ENCODE data around the gene ZNF503.

ZNF503 gene

GRCh38 chr10:75431180-75432111 lies 29.9 kb upstream of the ZNF503 start, which contains the start of gene LRMDA:
TSS of gene LRMDA (plus strand) at chr10:75431624.
- DNase-seq: no peak

DNA sequence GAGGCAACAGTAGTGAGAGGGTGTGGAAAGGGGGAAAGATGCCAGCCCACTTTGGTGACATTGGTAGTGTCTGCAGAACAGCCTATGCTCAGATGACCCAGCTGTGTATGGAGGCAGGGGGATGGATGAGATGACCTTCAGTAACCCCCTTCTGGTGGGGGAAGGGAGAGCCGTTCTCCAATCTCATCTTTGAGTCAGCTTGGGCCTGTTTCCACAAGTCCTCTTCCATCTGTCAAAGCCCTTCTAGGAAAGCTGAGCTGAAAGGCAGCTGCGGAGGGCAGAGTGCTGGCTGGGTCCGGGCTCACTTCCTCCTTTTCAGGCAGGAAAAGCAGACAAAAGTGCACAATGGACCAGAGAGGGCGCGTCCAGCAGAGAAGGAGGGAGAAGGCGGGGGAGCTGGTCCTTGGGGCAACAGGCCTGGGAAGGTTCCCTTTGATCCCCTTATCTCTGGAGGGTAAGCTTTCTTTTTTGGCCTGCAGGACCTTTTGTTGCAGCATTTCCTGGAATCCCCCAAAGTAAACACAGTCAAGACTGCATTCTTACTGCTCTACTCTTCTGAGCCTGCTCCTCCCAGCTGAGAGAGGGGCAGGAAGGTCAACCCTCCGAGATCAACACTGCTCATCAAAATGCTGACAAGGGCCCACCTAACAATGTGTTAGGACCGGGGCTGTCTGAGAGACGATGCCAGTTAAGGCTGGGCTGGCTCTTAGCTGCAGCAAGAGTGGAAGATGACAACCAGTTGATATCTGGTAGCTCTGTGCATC lies 28.6 kb upstream of the ZNF503 start:
- no peak for DNase-seq

GRCh38 chr10:75429159-75429827 lies 27.7 kb upstream of the ZNF503 start:
- no peak for DNase-seq

GRCh38 chr10:75428434-75429158 lies 27.0 kb upstream of the ZNF503 start:
- DNase-seq: no peak

GRCh38 chr10:75427951-75428350 lies 26.4 kb upstream of the ZNF503 start:
- no peak for DNase-seq

DNA sequence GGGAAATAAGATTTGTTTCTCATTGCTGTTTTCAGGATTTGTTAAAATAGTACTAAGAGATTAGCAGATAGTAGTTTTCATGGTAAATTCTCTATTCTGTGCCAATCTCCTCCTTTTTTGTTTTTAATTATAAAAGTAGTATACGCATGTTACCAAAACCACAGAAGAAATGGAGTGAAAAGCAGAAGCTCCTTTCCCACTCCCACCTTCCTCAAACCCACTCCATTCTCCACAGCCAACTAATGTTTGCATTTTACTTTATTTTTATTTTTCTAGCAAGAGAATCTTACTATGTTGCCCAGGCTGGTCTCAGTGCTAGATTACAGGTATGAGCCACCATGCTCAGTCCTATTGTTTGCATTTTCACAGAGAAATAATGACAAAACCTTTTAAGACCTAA lies 25.3 kb upstream of the ZNF503 start:
- DNase-seq: no peak

DNA sequence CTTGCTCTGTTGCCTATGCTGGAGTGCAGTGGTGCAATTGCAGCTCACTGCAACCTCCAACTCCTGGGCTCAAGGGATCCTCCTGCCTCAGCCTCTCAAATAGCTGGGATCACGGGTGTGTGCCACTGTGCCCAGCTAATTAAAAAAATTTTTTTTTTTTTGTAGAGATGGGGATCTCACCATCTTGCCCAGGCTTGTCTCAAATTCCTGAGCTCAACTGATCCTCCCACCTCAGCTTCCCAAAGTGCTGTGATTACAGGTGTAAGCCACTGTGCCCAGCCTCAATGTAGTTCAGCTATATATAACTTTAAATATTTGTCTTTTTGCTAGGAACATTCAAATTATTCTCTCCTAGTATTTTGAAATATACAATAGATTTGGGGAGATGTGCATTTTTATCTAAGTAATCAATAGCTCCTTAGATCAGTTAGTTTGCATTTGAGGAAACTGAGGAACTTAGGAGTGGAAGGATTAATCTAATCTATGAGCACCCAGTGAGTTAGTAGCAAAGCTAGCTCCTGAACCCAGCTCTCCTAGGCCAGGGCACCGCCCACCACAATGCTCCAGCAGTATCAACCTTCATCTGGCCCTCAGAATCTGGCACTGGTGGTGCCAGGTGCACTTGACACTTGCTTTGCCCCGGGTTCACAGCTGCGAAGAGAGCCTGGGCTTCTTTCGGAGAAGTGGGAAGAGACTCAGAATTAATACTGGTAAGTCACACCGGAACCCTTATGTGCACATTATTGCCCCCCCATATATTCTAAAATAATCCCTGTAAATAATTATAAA lies 23.9 kb upstream of the ZNF503 start:
- no peak for DNase-seq

DNA sequence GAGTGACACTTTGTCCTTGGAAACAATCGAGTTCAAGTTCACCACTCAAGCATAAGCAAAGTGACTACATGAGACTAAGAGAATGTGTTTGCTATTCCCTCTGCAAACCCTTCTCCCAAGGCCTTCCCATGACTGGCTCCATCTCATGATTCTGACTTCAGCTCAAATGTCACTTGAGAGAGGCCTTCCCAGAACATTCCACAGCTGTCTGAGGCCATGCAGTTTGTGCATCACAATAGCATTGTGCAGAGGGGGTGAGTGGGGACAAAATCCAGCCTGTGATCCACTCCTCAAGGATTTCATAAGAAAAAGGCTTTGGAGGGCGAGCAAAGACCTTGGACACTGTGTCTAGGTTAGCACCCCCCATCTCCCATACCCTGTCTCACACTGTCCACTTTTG lies 23.0 kb upstream of the ZNF503 start:
- DNase-seq: no peak

DNA sequence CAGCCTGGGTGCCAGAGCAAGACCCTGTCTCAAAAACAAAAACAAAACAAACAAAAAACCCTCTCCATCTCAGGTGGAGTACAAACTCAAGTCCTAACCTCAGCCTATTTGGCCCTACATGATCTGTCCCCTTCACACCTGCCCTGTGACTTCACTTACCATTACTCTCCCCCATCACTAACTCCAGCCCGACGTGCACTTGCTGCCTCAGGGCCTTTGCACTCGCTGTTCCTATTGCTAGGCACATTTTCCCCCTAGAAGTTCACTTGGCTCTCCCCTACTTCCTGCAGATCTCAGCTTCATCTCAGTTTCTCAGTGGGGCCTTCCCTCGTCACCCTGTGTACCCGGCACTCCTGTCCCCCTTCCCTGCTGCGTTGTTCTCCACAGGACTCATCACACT lies 21.3 kb upstream of the ZNF503 start:
- DNase-seq: no peak

- no peak for DNase-seq
Observed at GRCh38 chr10:75418712-75419111, 17.1 kb upstream of the ZNF503 start.

GRCh38 chr10:75418293-75418692 lies 16.7 kb upstream of the ZNF503 start:
- DNase-seq: no peak

DNA sequence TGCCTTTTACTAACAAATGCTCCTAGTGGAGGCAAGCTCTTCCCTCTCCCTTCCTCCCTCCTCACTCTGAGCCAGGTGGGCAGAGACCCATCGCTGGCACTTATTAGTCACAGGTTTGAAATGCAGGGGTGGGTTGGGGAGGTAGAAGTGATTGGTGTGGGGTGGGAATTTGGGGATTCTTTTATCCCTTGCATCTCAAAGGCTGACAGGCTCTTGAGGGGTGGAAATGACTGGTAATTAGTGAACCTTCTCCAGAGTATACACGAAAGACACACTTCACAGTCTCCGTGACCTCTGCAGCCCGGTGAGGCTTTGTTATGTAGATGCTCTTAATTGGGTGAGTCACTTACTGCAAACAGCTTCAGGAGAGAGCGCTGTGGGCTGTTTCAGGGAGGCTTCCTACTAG lies 16.0 kb upstream of the ZNF503 start:
- DNase-seq: no peak

DNA sequence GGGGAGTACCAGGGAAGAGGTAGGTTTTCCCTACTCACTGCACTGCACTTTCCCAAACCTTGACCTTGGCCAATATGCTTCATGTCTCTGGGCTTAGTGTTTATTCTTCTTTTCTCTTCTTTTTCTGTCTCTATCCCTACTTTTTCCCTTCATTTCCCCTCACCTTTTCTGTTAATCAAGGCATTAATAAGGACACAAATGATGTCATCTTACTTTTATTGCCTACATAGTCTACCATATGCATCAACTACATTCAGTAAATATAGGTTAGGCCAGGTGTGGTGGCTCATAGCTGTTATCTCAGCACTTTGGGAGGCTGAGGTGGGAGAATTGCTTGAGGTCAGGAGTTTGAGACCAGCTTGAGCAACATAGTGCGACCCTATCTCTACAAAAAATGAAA lies 13.0 kb upstream of the ZNF503 start:
- no peak for DNase-seq

GRCh38 chr10:75410132-75411005 lies 8.8 kb upstream of the ZNF503 start:
- no peak for DNase-seq

GRCh38 chr10:75408911-75409885 lies 7.6 kb upstream of the ZNF503 start:
- DNase-seq: peak; percentile 57

- no peak for DNase-seq
Observed at GRCh38 chr10:75408509-75408875, 6.9 kb upstream of the ZNF503 start.

DNA sequence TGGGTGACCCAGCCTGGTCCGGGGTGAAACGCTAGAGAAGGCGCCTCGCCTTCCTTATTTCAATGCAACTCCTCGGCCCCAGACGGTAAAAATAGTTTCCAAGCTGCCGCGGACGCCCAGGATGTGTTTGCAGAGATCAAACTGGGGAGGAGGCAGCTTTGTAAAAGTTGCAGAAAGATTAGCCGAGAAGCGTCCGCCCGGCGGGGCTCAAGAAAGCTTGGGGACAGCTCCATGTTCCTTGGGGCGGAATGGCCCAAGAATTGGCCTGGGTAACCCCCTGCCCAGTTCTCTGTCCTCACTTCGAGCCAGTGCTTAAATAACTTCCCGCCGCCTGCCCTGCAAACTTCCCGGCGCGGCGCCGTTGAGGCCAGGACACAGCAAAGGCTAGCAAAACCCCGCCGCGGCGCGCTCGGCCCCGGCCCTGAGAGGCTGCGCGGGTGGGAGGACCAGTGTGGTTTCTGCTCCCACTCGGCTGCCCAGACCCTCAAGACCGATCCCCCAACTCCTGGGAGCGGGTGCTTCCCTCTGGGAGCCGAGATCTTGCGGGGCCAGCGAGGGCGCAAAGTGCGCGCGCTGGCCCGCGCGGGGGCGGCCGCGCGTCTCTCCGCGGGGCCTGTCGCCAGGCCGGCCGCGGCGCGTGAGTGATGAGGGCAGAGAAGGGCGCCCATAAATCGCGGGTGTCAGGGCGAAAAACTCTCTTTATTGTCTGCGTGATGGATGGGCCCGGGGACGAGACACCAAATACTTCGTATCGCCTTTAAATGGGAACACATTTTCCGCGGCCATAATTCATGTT lies 6.3 kb upstream of the ZNF503 start:
- peak; percentile 14 for DNase-seq

GRCh38 chr10:75407224-75407712 lies 5.7 kb upstream of the ZNF503 start:
- DNase-seq: no peak
